DND-41 (cell line): Measurements from ENCODE around the gene SMIM23.

Experiments used
- EZH2 ChIP-seq: IDR thresholded peaks from 3 replicates; pipeline ENCODE4 v1.6.1; 2012; ENCODE audit warnings: borderline replicate concordance, low read depth, mild to moderate bottlenecking, moderate library complexity, low read length, inconsistent platforms; ENCODE audit not compliant: severe bottlenecking
- TF ChIP-seq, protein P1 (sequence below): IDR thresholded peaks from 2 replicates; pipeline ENCODE4 v1.5.1; 2012; ENCODE audit warnings: borderline replicate concordance, low read length, moderate library complexity, mild to moderate bottlenecking; ENCODE audit not compliant: poor library complexity, severe bottlenecking; ENCODE audit errors: extremely low read depth

DNA sequence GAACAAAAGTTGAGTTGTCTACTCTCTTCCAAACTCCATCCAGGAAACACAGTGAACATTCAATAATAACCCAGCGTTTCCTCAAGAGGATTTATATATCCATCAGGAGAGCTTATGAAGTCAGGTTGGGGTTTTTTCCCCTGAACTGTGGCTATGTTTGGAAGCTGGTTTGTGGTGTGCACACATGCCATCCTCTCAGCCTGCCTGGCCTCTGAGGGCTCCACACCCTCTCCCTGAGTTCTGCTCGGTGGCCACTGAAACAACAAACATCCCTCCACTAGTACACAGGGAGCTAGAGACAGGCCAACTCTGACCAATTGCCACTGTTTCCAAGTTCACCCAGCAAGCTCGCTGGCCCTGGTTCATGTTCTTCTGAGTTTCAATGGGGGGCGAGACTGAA is 35.7 kb downstream of the SMIM23 start:
- TF ChIP-seq EZH2: no peak
- TF ChIP-seq, protein P1, sequence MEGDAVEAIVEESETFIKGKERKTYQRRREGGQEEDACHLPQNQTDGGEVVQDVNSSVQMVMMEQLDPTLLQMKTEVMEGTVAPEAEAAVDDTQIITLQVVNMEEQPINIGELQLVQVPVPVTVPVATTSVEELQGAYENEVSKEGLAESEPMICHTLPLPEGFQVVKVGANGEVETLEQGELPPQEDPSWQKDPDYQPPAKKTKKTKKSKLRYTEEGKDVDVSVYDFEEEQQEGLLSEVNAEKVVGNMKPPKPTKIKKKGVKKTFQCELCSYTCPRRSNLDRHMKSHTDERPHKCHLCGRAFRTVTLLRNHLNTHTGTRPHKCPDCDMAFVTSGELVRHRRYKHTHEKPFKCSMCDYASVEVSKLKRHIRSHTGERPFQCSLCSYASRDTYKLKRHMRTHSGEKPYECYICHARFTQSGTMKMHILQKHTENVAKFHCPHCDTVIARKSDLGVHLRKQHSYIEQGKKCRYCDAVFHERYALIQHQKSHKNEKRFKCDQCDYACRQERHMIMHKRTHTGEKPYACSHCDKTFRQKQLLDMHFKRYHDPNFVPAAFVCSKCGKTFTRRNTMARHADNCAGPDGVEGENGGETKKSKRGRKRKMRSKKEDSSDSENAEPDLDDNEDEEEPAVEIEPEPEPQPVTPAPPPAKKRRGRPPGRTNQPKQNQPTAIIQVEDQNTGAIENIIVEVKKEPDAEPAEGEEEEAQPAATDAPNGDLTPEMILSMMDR: no peak
